ENCODE results near the gene NDOR1. TPM values are rescaled to one million over a fixed set of nuclear protein-coding genes. Genes with fewer than 3 reads are reported as not detected.
A peak's percentile ranks its signal among the peaks of the same experiment; 100 is the strongest.

Gene NDOR1
- total RNA-seq, 3 donors from 2014 or later (not counting 1 experiment from before 2014, with no cell fraction given) = 31.1 to 36.0 (median 31.9) TPM

DNA sequence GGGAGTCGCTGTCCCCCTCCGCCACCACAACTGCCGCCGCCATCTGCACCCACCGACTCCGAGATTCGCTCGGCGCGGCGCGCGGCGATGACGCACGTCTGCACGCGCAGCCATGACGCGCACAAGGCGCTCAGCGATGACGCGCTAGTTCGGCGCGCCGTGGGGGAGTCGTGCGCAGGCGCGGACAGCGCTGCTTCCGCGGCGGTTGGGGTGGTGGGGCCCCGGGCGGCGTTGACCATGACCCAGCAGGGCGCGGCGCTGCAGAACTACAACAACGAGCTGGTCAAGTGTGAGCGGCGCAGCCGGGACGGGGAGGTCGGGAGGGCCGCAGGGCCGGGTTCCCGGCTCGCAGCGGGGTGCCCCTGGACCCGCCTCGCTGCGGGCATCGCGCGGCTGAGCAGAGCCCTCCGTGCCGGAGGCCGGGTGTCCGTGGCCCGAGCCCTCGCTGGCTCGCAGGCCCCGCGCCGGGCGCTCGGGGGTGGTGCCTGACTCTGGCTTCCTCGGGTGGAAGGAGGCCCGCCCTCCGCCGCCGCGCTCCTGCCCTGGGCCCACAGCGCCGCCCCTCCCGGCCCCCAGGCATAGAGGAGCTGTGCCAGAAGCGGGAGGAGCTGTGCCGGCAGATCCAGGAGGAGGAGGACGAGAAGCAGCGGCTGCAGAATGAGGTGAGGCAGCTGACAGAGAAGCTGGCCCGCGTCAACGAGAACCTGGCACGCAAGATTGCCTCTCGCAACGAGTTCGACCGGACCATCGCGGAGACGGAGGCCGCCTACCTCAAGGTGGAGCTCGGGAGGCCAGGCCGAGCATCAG lies 16.8 kb upstream of the NDOR1 start, which contains the start of the genes ANAPC2 and SSNA1:
ANAPC2 (minus strand) TSS at position 71 of the 807 bp plus-strand sequence; CDS start at position 43, 28 bp downstream.
SSNA1 (plus strand) TSS at position 187 of the 807 bp plus-strand sequence; CDS start at position 238, 51 bp downstream.
- peak within 1 kb of the TSS; percentile 96 for H3K4me3 Mint-ChIP-seq
- DNase-seq (peak; percentile 98), ATAC-seq (peak; percentile 80 to 91 (median 84))
- intact Hi-C loops (cut with micrococcal nuclease) = loop anchor here (1.0 kb wide), 2 partner anchors 12 to 17 kb away; partner anchors contain the start of genes NDOR1, TMEM203 and TPRN
- peak within 1 kb of the TSS; percentile 91 to 97 for H3K27ac Mint-ChIP-seq
- Histone ChIP-seq H3K36me3 (ENCODE audit: control insufficient read depth, insufficient read depth, low read length) (peaks cover 38% of the 10 kb centered on the region), H3K27ac (ENCODE audit: low read length) (peak within 1 kb of the TSS; percentile 88), H3K4me1 (ENCODE audit: control insufficient read depth, insufficient read depth, low read length) (peaks cover 43% of the 10 kb centered on the region), H3K9me3 (ENCODE audit: control insufficient read depth, insufficient read depth, low read length) (no peaks in the 10 kb centered on the region), H3K27me3 (ENCODE audit: control insufficient read depth, insufficient read depth, low read length) (no peaks in the 10 kb centered on the region), H3K4me3 (ENCODE audit: low read length) (peak within 1 kb of the TSS; percentile 81)
- peaks cover 20 to 44% of the 10 kb centered on the region in 2 donors for H3K4me1 Mint-ChIP-seq
- TF ChIP-seq, protein P1, sequence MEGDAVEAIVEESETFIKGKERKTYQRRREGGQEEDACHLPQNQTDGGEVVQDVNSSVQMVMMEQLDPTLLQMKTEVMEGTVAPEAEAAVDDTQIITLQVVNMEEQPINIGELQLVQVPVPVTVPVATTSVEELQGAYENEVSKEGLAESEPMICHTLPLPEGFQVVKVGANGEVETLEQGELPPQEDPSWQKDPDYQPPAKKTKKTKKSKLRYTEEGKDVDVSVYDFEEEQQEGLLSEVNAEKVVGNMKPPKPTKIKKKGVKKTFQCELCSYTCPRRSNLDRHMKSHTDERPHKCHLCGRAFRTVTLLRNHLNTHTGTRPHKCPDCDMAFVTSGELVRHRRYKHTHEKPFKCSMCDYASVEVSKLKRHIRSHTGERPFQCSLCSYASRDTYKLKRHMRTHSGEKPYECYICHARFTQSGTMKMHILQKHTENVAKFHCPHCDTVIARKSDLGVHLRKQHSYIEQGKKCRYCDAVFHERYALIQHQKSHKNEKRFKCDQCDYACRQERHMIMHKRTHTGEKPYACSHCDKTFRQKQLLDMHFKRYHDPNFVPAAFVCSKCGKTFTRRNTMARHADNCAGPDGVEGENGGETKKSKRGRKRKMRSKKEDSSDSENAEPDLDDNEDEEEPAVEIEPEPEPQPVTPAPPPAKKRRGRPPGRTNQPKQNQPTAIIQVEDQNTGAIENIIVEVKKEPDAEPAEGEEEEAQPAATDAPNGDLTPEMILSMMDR (IDR thresholded peaks at IDR 0.05) = peak; percentile 38
- no peaks in the 10 kb centered on the region for H3K36me3 Mint-ChIP-seq
- under 1% methylated on average over 98 of the region's 98 CpGs for WGBS (ENCODE audit: insufficient coverage)
- no peaks in the 10 kb centered on the region for H3K9me3 Mint-ChIP-seq
- no peaks in the 10 kb centered on the region for H3K27me3 Mint-ChIP-seq (ENCODE audit: low read depth in 2 of 2)

DNA sequence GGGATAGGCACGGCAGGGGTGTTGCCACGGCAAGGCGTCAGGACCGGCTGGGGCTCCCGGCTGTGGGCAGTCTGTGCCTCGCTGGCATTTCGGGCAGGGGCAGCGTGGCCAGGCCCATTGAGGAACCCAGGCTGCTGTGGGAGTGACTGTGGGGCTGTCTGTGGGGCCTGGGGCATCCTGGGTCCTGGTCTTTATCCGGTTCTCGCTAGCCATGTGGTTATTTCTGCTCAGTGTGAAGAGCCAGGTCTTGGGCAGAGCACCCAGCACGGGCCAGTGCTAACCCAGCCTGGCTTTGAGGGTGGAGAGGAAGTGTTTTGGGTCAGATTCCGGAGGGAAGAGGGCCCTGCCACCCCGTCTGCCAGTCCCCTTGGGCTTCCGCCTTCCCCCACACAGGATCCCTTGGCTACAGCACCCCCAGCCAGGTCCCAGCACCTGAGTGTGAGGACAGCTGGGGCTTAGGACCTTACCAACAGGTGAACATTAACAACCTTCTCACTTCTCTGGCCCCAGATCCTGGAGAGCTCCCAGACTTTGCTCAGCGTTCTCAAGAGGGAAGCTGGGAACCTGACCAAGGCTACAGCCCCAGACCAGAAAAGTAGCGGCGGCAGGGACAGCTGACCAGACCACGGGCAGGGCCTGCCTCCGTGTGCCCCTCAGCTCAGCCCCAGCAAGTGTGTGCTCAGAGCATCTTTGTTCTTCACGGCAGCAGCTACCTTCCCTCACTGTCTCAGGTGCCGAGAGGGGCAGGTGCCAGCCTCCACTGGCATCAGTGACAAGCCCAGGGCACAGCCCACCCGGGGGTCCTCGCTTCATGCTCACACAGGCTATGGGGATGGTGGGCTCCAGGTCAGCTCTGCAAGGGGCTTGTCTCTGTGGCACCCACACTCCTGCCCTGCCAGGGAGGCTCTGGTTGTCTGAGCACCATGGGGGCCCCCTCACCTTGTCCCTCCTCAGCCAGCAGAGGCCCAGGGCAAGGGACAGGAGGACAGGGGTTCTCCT lies 15.9 kb upstream of the NDOR1 start:
- Mint-ChIP-seq H3K36me3 (no peaks in the 10 kb centered on the region), H3K27ac (peak overlapping the region; percentile 91 to 97), H3K4me1 (peaks cover 20 to 37% of the 10 kb centered on the region in 2 donors), H3K4me3 (peak overlapping the region; percentile 91), H3K9me3 (no peaks in the 10 kb centered on the region), H3K27me3 (ENCODE audit: low read depth in 2 of 2) (no peaks in the 10 kb centered on the region)
- Histone ChIP-seq H3K36me3 (ENCODE audit: control insufficient read depth, insufficient read depth, low read length) (peaks cover 29% of the 10 kb centered on the region), H3K9me3 (ENCODE audit: control insufficient read depth, insufficient read depth, low read length) (no peaks in the 10 kb centered on the region), H3K27ac (ENCODE audit: low read length) (peak overlapping the region; percentile 88), H3K4me3 (ENCODE audit: low read length) (peak overlapping the region; percentile 81), H3K4me1 (ENCODE audit: control insufficient read depth, insufficient read depth, low read length) (peaks cover 43% of the 10 kb centered on the region), H3K27me3 (ENCODE audit: control insufficient read depth, insufficient read depth, low read length) (no peaks in the 10 kb centered on the region)
- TF ChIP-seq, protein P1 (IDR thresholded peaks at IDR 0.05) = no peak
- no peak for DNase-seq
- intact Hi-C loops (cut with micrococcal nuclease) = loop anchor here (1.0 kb wide), 1 partner anchor 11 kb away; the partner anchor contains the start of gene TPRN
- 41% methylated on average over 23 of the region's 23 CpGs for WGBS (ENCODE audit: insufficient coverage)
- ATAC-seq = no peak

DNA sequence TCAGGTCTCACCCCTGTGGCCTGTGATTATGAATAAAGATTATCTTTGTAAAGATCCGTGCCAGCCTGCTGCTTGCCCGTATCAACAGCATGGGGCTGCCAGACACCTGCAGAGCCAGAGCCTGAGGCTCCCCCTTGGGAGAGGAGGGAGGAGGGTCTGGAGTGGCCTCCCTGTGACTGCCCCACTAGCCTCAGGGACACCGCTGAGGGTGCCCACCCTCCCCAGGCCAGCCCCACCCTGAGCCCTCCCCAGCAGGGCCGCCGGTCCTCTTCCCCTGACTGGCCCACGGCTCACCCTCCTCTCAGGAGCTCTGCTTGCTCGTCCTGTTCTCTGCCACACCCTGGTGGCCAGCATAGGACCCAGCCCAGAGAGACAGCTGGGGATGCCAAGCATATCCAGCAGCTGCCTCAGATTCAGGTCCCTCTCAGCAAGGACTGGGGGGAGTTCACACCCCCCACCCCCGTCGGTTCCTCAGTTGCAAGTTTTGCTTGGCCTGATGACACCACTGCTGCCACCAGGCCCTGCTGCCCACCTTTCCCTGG lies 15.1 kb upstream of the NDOR1 start:
- Mint-ChIP-seq H3K27me3 (ENCODE audit: low read depth in 2 of 2) (no peaks in the 10 kb centered on the region), H3K9me3 (no peaks in the 10 kb centered on the region), H3K27ac (peak overlapping the region; percentile 70 to 83), H3K4me3 (peak overlapping the region; percentile 63), H3K36me3 (no peaks in the 10 kb centered on the region), H3K4me1 (peaks cover 20 to 39% of the 10 kb centered on the region in 2 donors)
- ATAC-seq (no peak), DNase-seq (no peak)
- intact Hi-C loops (cut with micrococcal nuclease) = no loop called here
- Histone ChIP-seq H3K27me3 (ENCODE audit: control insufficient read depth, insufficient read depth, low read length) (no peaks in the 10 kb centered on the region), H3K36me3 (ENCODE audit: control insufficient read depth, insufficient read depth, low read length) (peaks cover 23% of the 10 kb centered on the region), H3K4me1 (ENCODE audit: control insufficient read depth, insufficient read depth, low read length) (peaks cover 40% of the 10 kb centered on the region), H3K4me3 (ENCODE audit: low read length) (no peak overlapping the region), H3K9me3 (ENCODE audit: control insufficient read depth, insufficient read depth, low read length) (no peaks in the 10 kb centered on the region), H3K27ac (ENCODE audit: low read length) (peak overlapping the region; percentile 88)
- TF ChIP-seq, protein P1 (IDR thresholded peaks at IDR 0.05) = no peak
- 85% methylated on average over 9 of the region's 9 CpGs for WGBS (ENCODE audit: insufficient coverage)
